Mammary epithelial cell (primary cell): ENCODE data around the gene COL4A2.

Source experiments
- CTCF ChIP-seq, 2 donors: IDR thresholded peaks in 1 of 2; conservative IDR thresholded peaks in 1 of 2; 2 replicates each; pipeline ENCODE4 v1.5.1; 2011 to 2012; ENCODE audit warnings: inconsistent platforms in 2 of 2, low read length in 2 of 2, mild to moderate bottlenecking in 2 of 2, control low read depth in 1 of 2, low read depth in 1 of 2; ENCODE audit not compliant: insufficient read depth in 1 of 2; ENCODE audit errors: extremely low read depth in 1 of 2
- EZH2 ChIP-seq: IDR thresholded peaks from 2 replicates; pipeline ENCODE4 v1.6.1; 2012; ENCODE audit warnings: low read length, inconsistent platforms, borderline replicate concordance

- no peak for TF ChIP-seq CTCF (conservative IDR thresholded peaks at IDR 0.05 in 1 of 2, IDR thresholded peaks at IDR 0.05 in 1 of 2; ENCODE audit: extremely low read depth in 1 of 2, insufficient read depth in 1 of 2, low read depth in 1 of 2, low read length in 2 of 2)
- TF ChIP-seq EZH2, result no peak
Measured at GRCh38 chr13:110549795-110550160, 242.7 kb downstream of the COL4A2 start.
